ENCODE measurements around the gene MACC1.

DNA sequence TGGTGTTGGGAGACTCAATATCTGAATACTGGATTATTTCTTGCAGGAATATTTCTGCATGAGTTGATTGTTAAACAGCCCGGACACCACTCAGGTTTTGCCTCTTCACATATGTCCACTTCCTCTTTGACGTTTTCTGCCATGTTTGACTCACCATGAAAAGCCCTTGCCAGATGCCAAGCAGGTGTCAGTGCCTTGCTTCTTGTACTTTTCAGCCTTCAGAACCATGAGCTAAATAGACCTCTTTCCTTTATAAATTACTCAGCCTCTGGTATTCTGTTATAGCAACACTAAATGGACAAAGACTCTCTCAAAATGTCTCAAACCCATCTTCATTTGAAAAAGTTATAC, 24.7 kb upstream of the MACC1 start:
- TF ChIP-seq MAX (IDR thresholded peaks at IDR 0.05) (no peak), GABPA (IDR thresholded peaks at IDR 0.05 in 1 of 2, conservative IDR thresholded peaks at IDR 0.05 in 1 of 2) (no peak), CTCF (IDR thresholded peaks at IDR 0.05; ENCODE audit: low read depth, low read length, missing input control) (no peak), REST (IDR thresholded peaks at IDR 0.05) (no peak), TAF1 (conservative IDR thresholded peaks at IDR 0.05) (no peak), RAD21 (IDR thresholded peaks at IDR 0.05) (no peak), RXRA (IDR thresholded peaks at IDR 0.05) (no peak), YY1 (IDR thresholded peaks at IDR 0.05) (no peak)
- TF ChIP-seq, protein P1, sequence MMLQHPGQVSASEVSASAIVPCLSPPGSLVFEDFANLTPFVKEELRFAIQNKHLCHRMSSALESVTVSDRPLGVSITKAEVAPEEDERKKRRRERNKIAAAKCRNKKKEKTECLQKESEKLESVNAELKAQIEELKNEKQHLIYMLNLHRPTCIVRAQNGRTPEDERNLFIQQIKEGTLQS (IDR thresholded peaks at IDR 0.05) = no peak
- TF ChIP-seq, protein P2, sequence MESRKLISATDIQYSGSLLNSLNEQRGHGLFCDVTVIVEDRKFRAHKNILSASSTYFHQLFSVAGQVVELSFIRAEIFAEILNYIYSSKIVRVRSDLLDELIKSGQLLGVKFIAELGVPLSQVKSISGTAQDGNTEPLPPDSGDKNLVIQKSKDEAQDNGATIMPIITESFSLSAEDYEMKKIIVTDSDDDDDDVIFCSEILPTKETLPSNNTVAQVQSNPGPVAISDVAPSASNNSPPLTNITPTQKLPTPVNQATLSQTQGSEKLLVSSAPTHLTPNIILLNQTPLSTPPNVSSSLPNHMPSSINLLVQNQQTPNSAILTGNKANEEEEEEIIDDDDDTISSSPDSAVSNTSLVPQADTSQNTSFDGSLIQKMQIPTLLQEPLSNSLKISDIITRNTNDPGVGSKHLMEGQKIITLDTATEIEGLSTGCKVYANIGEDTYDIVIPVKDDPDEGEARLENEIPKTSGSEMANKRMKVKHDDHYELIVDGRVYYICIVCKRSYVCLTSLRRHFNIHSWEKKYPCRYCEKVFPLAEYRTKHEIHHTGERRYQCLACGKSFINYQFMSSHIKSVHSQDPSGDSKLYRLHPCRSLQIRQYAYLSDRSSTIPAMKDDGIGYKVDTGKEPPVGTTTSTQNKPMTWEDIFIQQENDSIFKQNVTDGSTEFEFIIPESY (IDR thresholded peaks at IDR 0.05) = no peak

Data from liver (tissue), 3 donors.